Mammary epithelial cell (primary cell): ENCODE measurements around the gene GPANK1.

Source experiments
- CTCF ChIP-seq, 2 donors: IDR thresholded peaks in 1 of 2; conservative IDR thresholded peaks in 1 of 2; 2 replicates each; pipeline ENCODE4 v1.5.1; 2011 to 2012; ENCODE audit warnings: inconsistent platforms in 2 of 2, low read length in 2 of 2, mild to moderate bottlenecking in 2 of 2, control low read depth in 1 of 2, low read depth in 1 of 2; ENCODE audit not compliant: insufficient read depth in 1 of 2; ENCODE audit errors: extremely low read depth in 1 of 2
- EZH2 ChIP-seq: IDR thresholded peaks from 2 replicates; pipeline ENCODE4 v1.6.1; 2012; ENCODE audit warnings: low read length, inconsistent platforms, borderline replicate concordance

GRCh38 chr6:31614075-31614619 is 50.6 kb downstream of the GPANK1 start:
- no peak for TF ChIP-seq CTCF (conservative IDR thresholded peaks at IDR 0.05 in 1 of 2, IDR thresholded peaks at IDR 0.05 in 1 of 2; ENCODE audit: extremely low read depth in 1 of 2, insufficient read depth in 1 of 2, low read depth in 1 of 2, low read length in 2 of 2)
- no peak for TF ChIP-seq EZH2
